ENCODE results near the gene NAGLU. TPM values are rescaled to one million over a fixed set of nuclear protein-coding genes. Genes with fewer than 3 reads are reported as not detected.

NAGLU gene
- total and polyA plus RNA-seq, 2 experiments from 2014 or later, result 39.4 to 68.1 TPM

DNA sequence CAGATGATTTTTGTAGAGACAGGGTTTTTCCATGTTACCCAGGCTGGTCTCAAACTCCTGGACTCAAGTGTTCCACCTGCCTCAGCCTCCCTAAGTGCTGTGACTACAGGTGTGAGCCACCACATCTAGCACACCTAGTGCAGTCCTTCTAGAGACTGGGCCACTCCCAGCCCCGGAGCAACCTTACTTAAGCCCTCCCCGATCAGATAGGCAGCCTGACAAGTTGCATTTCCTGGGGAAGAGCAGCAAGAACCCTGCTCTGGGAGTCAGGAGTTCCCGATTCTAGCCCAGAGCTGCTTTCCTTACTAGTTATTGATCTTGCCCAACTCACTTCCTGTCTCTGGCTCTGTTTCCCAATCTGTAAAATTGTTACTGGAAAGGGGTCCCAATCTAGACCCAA lies 7.0 kb upstream of the NAGLU start:
- in situ Hi-C loops (cut with MboI), result loop anchor here (10.0 kb wide), 1 partner anchor 204 kb away; no protein-coding TSS in a partner anchor
- H3K79me2 ChIP-seq (ENCODE audit: insufficient read depth), result no peaks in the 10 kb centered on the region
- H3K27me3 ChIP-seq (replicated peaks; ENCODE audit: insufficient read depth), result no peaks in the 10 kb centered on the region
- no peaks in the 10 kb centered on the region for H3K9me2 ChIP-seq (ENCODE audit: insufficient read depth)
- peaks cover 32% of the 10 kb centered on the region for H3F3A ChIP-seq (ENCODE audit: insufficient read depth)
- 84% methylated on average over 3 of the region's 3 CpGs for WGBS, 2 experiments (ENCODE audit: low coverage in 1 of 2, low lambda C conversion rate in 2 of 2, missing lambda C conversion rate in 2 of 2)
- H3K4me2 ChIP-seq (ENCODE audit: unreplicated experiment), result no peak overlapping the region
- H4K20me1 ChIP-seq (ENCODE audit: insufficient read depth), result no peaks in the 10 kb centered on the region
- peaks cover 30% of the 10 kb centered on the region for H3K4me1 ChIP-seq (ENCODE audit: insufficient read depth)
- DNase-seq, result no peak
- H3K9me3 ChIP-seq (ENCODE audit: low read depth), result no peaks in the 10 kb centered on the region
- H3K36me3 ChIP-seq (ENCODE audit: low read depth), result no peaks in the 10 kb centered on the region
- H3K4me3 ChIP-seq, result no peak overlapping the region
- no peak overlapping the region for H3K27ac ChIP-seq
- H3K9ac ChIP-seq, result no peak overlapping the region
- no peak overlapping the region for H2AFZ ChIP-seq
- no peak for TF ChIP-seq EZH2 (IDR thresholded peaks at IDR 0.05; ENCODE audit: insufficient read depth, poor library complexity, severe bottlenecking)
- no peak for TF ChIP-seq EZH2phosphoT487 (IDR thresholded peaks at IDR 0.05; ENCODE audit: insufficient read depth, low read depth)

- Histone ChIP-seq H3K9me3 (ENCODE audit: low read depth) (no peaks in the 10 kb centered on the region), H3K36me3 (ENCODE audit: low read depth) (no peaks in the 10 kb centered on the region), H3K9ac (no peak overlapping the region), H2AFZ (no peak overlapping the region), H4K20me1 (ENCODE audit: insufficient read depth) (no peaks in the 10 kb centered on the region), H3K4me2 (ENCODE audit: unreplicated experiment) (no peak overlapping the region), H3K4me1 (ENCODE audit: insufficient read depth) (peaks cover 15% of the 10 kb centered on the region), H3K79me2 (ENCODE audit: insufficient read depth) (no peaks in the 10 kb centered on the region), H3F3A (ENCODE audit: insufficient read depth) (peaks cover 14% of the 10 kb centered on the region), H3K27ac (no peak overlapping the region), H3K27me3 (replicated peaks; ENCODE audit: insufficient read depth) (no peaks in the 10 kb centered on the region), H3K4me3 (no peak overlapping the region), H3K9me2 (ENCODE audit: insufficient read depth) (no peaks in the 10 kb centered on the region)
- TF ChIP-seq EZH2 (IDR thresholded peaks at IDR 0.05; ENCODE audit: insufficient read depth, poor library complexity, severe bottlenecking) (no peak), EZH2phosphoT487 (IDR thresholded peaks at IDR 0.05; ENCODE audit: insufficient read depth, low read depth) (no peak)
- DNase-seq, result no peak
- 93 to 94% methylated on average over 2 of the region's 2 CpGs for WGBS, 2 experiments (ENCODE audit: low coverage in 1 of 2, low lambda C conversion rate in 2 of 2, missing lambda C conversion rate in 2 of 2)
- in situ Hi-C loops (cut with MboI), result no loop called here
Measured at GRCh38 chr17:42530952-42531454, 5.0 kb upstream of the NAGLU start.

- Histone ChIP-seq H3K79me2 (ENCODE audit: insufficient read depth) (peaks cover 3% of the 10 kb centered on the region; the same call in 1 of the 2 replicates), H3K4me1 (ENCODE audit: insufficient read depth) (peaks cover 8% of the 10 kb centered on the region), H3K27ac (peak overlapping the region; percentile 52), H2AFZ (peak overlapping the region; percentile 71), H3K9me2 (ENCODE audit: insufficient read depth) (no peaks in the 10 kb centered on the region), H3K4me2 (ENCODE audit: unreplicated experiment) (peak overlapping the region; percentile 82), H3K36me3 (ENCODE audit: low read depth) (no peaks in the 10 kb centered on the region), H3F3A (ENCODE audit: insufficient read depth) (peaks cover 10% of the 10 kb centered on the region; the same call in 1 of the 2 replicates), H3K4me3 (peak overlapping the region; percentile 75), H3K9ac (peak overlapping the region; percentile 73), H4K20me1 (ENCODE audit: insufficient read depth) (no peaks in the 10 kb centered on the region), H3K27me3 (replicated peaks; ENCODE audit: insufficient read depth) (no peaks in the 10 kb centered on the region), H3K9me3 (ENCODE audit: low read depth) (no peaks in the 10 kb centered on the region)
- 15 to 21% methylated on average over 42 to 60 of the region's 60 CpGs for WGBS, 2 experiments (ENCODE audit: low coverage in 1 of 2, low lambda C conversion rate in 2 of 2, missing lambda C conversion rate in 2 of 2)
- TF ChIP-seq EZH2 (IDR thresholded peaks at IDR 0.05; ENCODE audit: insufficient read depth, poor library complexity, severe bottlenecking), result no peak
- TF ChIP-seq EZH2phosphoT487 (IDR thresholded peaks at IDR 0.05; ENCODE audit: insufficient read depth, low read depth), result no peak
- in situ Hi-C loops (cut with MboI), result no loop called here
- peak; percentile 81 for DNase-seq
Measured at GRCh38 chr17:42531455-42532354, 4.3 kb upstream of the NAGLU start.

DNA sequence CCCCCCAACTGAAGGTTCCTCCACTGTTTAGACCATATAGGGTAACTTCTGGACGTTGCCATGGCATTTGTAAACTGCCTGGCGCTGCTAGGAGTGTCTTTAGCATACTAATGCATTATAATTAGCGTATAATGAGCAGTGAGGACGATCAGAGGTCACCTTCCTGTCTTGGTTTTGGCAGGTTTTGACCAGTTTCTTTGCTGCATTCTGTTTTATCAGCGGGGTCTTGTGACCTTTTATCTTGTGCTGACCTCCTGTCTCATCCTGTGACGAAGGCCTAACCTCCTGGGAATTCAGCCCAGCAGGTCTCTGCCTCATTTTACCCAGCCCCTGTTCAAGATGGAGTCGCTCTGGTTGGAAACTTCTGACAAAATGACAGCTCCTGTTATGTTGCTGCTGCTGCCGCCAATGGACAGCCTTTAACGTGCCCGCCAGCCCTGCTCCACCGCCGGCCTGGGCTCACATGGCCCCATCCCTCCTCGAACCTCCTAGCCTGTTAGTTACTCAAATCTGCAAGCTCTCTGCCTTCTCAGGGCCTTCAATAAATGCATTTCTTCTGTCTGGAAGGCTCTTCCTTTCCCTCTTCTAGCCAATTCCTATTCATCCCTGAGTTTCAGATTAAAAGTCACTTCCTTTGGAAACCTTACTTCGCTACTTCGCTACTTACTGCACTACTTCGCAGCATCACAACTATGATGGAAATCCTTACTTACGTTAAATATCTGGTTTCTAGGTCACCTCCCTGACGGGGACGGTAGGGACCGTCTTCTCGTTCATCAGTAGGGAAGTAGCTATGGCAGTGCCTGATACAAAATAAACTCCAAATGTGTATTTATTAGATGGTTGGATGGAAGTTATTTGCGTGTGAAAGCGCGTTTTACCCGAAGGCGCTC lies 640 bp upstream of the NAGLU start:
- Histone ChIP-seq H3F3A (ENCODE audit: insufficient read depth) (peaks cover 10% of the 10 kb centered on the region; the same call in 1 of the 2 replicates), H2AFZ (peak overlapping the region; percentile 85), H3K27me3 (replicated peaks; ENCODE audit: insufficient read depth) (no peaks in the 10 kb centered on the region), H3K27ac (peak overlapping the region; percentile 71), H3K36me3 (ENCODE audit: low read depth) (peaks cover 5% of the 10 kb centered on the region; the same call in 1 of the 2 replicates), H3K4me2 (ENCODE audit: unreplicated experiment) (peak overlapping the region; percentile 88), H3K79me2 (ENCODE audit: insufficient read depth) (peaks cover 12% of the 10 kb centered on the region; the same call in 1 of the 2 replicates), H3K9me2 (ENCODE audit: insufficient read depth) (no peaks in the 10 kb centered on the region), H3K4me3 (peak overlapping the region; percentile 85), H3K9ac (peak overlapping the region; percentile 82), H3K9me3 (ENCODE audit: low read depth) (no peaks in the 10 kb centered on the region), H4K20me1 (ENCODE audit: insufficient read depth) (no peaks in the 10 kb centered on the region), H3K4me1 (ENCODE audit: insufficient read depth) (peaks cover 9% of the 10 kb centered on the region)
- in situ Hi-C loops (cut with MboI), result no loop called here
- DNase-seq, result no peak
- TF ChIP-seq EZH2phosphoT487 (IDR thresholded peaks at IDR 0.05; ENCODE audit: insufficient read depth, low read depth) (no peak), EZH2 (IDR thresholded peaks at IDR 0.05; ENCODE audit: insufficient read depth, poor library complexity, severe bottlenecking) (no peak)
- 37 to 39% methylated on average over 26 of the region's 26 CpGs for WGBS, 2 experiments (ENCODE audit: low coverage in 1 of 2, low lambda C conversion rate in 2 of 2, missing lambda C conversion rate in 2 of 2)

Data from GM23248 (cell line).